H1 (cell line): Measurements from ENCODE around the gene RRAS. TPM values are rescaled to one million over a fixed set of nuclear protein-coding genes. Genes with fewer than 3 reads are reported as not detected.

Experiments
- BRCA1 ChIP-seq: IDR thresholded peaks from 2 replicates; pipeline ENCODE4 v1.6.1; 2012; ENCODE audit warnings: low read depth, low read length, improper control_type of control experiment
- EP300 ChIP-seq, 2 experiments: IDR thresholded peaks; 1 replicate in 1 of 2; 2 replicates in 1 of 2; pipeline ENCODE4 v1.6.1; 2011 to 2012; ENCODE audit warnings: low read depth in 2 of 2, low read length in 2 of 2, mild to moderate bottlenecking in 2 of 2, borderline replicate concordance in 1 of 2, inconsistent platforms in 1 of 2, moderate library complexity in 1 of 2
- JUN ChIP-seq: IDR thresholded peaks from 2 replicates; pipeline ENCODE4 v1.6.1; 2011; ENCODE audit warnings: low read depth, mild to moderate bottlenecking, improper control_type of control experiment, low read length
- NRF1 ChIP-seq: IDR thresholded peaks from 2 replicates; pipeline ENCODE4 v1.6.1; 2011; ENCODE audit warnings: mild to moderate bottlenecking, low read depth, low read length, improper control_type of control experiment
- POLR2A ChIP-seq, 2 experiments: IDR thresholded peaks; 1 replicate in 1 of 2; 2 replicates in 1 of 2; pipeline ENCODE4 v1.6.1; 2011; ENCODE audit warnings: low read depth in 2 of 2, low read length in 2 of 2, mild to moderate bottlenecking in 2 of 2; ENCODE audit errors: control extremely low read depth in 1 of 2
- RAD21 ChIP-seq, 2 experiments: IDR thresholded peaks in 1 of 2; conservative IDR thresholded peaks in 1 of 2; 2 replicates each; pipeline ENCODE4 v1.6.1; 2011; ENCODE audit warnings: low read depth in 2 of 2, low read length in 2 of 2, improper control_type of control experiment in 1 of 2, inconsistent platforms in 1 of 2, mild to moderate bottlenecking in 1 of 2, moderate library complexity in 1 of 2
- SIX5 ChIP-seq: IDR thresholded peaks from 2 replicates; pipeline ENCODE4 v1.6.1; 2011; ENCODE audit warnings: mild to moderate bottlenecking, low read depth, low read length
- SRF ChIP-seq: IDR thresholded peaks from 2 replicates; pipeline ENCODE4 v1.6.1; 2011; ENCODE audit warnings: mild to moderate bottlenecking, low read depth, low read length, moderate library complexity
- TEAD4 ChIP-seq: IDR thresholded peaks from 2 replicates; pipeline ENCODE4 v1.6.1; 2012; ENCODE audit warnings: low read depth, low read length, inconsistent platforms, mixed read lengths
- ZNF274 ChIP-seq: IDR thresholded peaks from 2 replicates; pipeline ENCODE4 v1.7.0; 2012; ENCODE audit warnings: low read length, borderline replicate concordance; ENCODE audit errors: extremely low read depth
- polyA plus RNA-seq, 7 experiments: library from polyadenylated mRNA; depleted of rRNA in 3 of 7; stranded (reverse) in 5 of 7; unstranded in 2 of 7; fragments of >200 nt in 5 of 7; fragments of 200-250 nt in 2 of 7; gene quantifications; 1 replicate in 5 of 7; 2 replicates in 1 of 7; 4 replicates in 1 of 7; pipeline versions ENCODE4 v1.2.1 to v1.2.3, GENCODE V29; 2011 to 2013; ENCODE audit warnings: missing spikeins in 2 of 7, mixed read lengths in 2 of 7
- total RNA-seq: library from RNA; stranded (reverse); fragmentation: NEBNext Ultra II Directional; extraction: Animal tissue kit (Norgen Biotek cat#: 25700); gene quantifications from 2 replicates; pipeline ENCODE4 v1.2.1, GENCODE V29; 2021

The RRAS gene
- total and polyA plus RNA-seq, 2 of the 8 experiments (the other 6 are each of a cell fraction or from before 2014, with no cell fraction given) = 17.7 to 49.1 TPM

DNA sequence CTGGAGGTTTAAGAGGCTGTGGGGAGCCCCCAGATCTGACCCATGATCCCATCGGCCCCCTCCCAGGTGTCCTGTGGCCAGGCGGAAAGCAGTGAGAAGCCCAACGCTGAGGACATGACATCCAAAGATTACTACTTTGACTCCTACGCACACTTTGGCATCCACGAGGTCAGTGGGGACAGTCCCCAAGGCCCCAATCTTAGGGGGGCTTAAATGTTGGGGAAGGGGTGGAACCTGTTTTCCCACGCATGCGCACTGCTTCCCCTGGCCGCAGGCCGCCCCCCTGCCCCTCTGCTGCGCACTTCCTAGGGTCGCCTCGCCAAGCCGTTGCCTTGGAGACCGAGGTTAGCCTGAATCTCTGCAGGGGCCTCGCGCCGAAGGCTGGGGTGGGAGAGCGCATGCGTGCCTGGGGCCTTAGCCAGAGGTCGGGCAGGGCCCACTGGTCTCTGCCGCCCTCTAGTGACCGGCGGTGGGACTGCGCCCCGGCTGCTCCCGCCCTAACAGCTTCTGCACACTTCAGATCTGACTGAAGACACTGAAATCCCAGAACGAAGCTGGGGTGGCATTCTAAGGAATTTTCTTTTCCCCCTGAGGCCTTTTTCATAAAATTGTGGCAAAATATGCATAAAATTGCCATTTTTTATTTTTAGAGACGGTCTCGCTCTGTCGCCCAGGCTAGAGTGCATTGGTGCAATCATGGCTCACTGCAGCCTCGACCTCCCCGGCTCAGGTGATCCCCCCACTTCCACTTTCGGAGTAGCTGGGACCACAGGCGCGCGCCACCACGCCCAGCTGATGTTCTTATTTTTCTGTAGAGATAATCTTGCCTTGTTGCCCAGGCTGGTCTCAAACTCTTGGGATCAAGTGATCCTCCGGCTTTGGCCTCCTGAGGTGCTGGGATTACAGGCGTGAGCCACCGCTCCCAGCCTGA is 40.7 kb upstream of the RRAS start (continued):
- TF ChIP-seq SIX5 = no peak
- no peak for TF ChIP-seq JUN
- TF ChIP-seq EP300 (IDR thresholded peaks at IDR 0.05; ENCODE audit: borderline replicate concordance in 1 of 2, low read depth in 2 of 2, low read length in 2 of 2) = 0 out of 3 replicates have a peak, but pooled peaks of 1 of the 2 experiments have one; percentile 35
- no peak; the same call in 1 of the 2 replicates for TF ChIP-seq TEAD4
- TF ChIP-seq RAD21 (IDR thresholded peaks at IDR 0.05 in 1 of 2, conservative IDR thresholded peaks at IDR 0.05 in 1 of 2; ENCODE audit: low read depth in 2 of 2, low read length in 2 of 2) = peak; percentile 69 to 77
- no peak for TF ChIP-seq BRCA1
- peak in 1 of 2 experiments; percentile 52; a peak in 1 of 3 replicates for TF ChIP-seq POLR2A (IDR thresholded peaks at IDR 0.05; ENCODE audit: control extremely low read depth in 1 of 2, low read depth in 2 of 2, low read length in 2 of 2)
- TF ChIP-seq ZNF274 = no peak
- no peak for TF ChIP-seq SRF
- peak; percentile 82 for TF ChIP-seq NRF1
